HEK293T (cell line): ENCODE results near the gene EVC2.

ENCODE experiments used
- L3MBTL2 ChIP-seq: fragments of 450-650 bp; conservative IDR thresholded peaks from 2 replicates; pipeline ENCODE4 v1.6.1; 2016; ENCODE audit warnings: mild to moderate bottlenecking
- NFRKB ChIP-seq: fragments of 450-650 bp; IDR thresholded peaks from 2 replicates; pipeline ENCODE4 v1.6.1; 2016; ENCODE audit warnings: mild to moderate bottlenecking, moderate library complexity
- SUZ12 ChIP-seq: fragments of 450-650 bp; IDR thresholded peaks from 2 replicates; pipeline ENCODE4 v1.6.1; 2016; ENCODE audit warnings: mild to moderate bottlenecking
- TARDBP ChIP-seq: fragments of 450-650 bp; IDR thresholded peaks from 2 replicates; pipeline ENCODE4 v1.6.1; 2016

- no peak for TF ChIP-seq TARDBP
- TF ChIP-seq SUZ12, result no peak
- no peak for TF ChIP-seq L3MBTL2
- TF ChIP-seq NFRKB, result no peak
These were observed 45.0 kb upstream of the EVC2 start for GRCh38 chr4:5753366-5753765.
